GM12878 (cell line): ENCODE data around the gene KLRK1.
"Not testable (repeated sequence)": the region's sequence is repeated elsewhere in the genome, so short reads cannot be mapped to it uniquely, and the experiment has no call there.

Experiments used
- CTCF ChIP-seq, 3 experiments: IDR thresholded peaks in 2 of 3; conservative IDR thresholded peaks in 1 of 3; 2 replicates each; pipeline ENCODE4 v1.5.1; 2011; ENCODE audit warnings: low read depth in 3 of 3, low read length in 3 of 3, mild to moderate bottlenecking in 3 of 3, control low read depth in 2 of 3, moderate library complexity in 2 of 3, inconsistent platforms in 1 of 3, mixed read lengths in 1 of 3; ENCODE audit not compliant: control insufficient read depth in 2 of 3, insufficient read depth in 1 of 3; ENCODE audit errors: extremely low read depth in 1 of 3
- EGR1 ChIP-seq, 2 experiments: IDR thresholded peaks; 1 replicate in 1 of 2; 2 replicates in 1 of 2; pipeline ENCODE4 v1.6.1; 2011 to 2012; ENCODE audit warnings: low read depth in 2 of 2, low read length in 2 of 2, borderline replicate concordance in 1 of 2, mild to moderate bottlenecking in 1 of 2, moderate library complexity in 1 of 2
- EP300 ChIP-seq, 2 experiments: fragments of 150-350 bp in 1 of 2; IDR thresholded peaks; 2 replicates each; pipeline ENCODE4 v1.6.1; 2011 to 2012; ENCODE audit warnings: low read depth in 2 of 2, low read length in 2 of 2, borderline replicate concordance in 1 of 2, improper control_type of control experiment in 1 of 2, inconsistent platforms in 1 of 2; ENCODE audit not compliant: control insufficient read depth in 1 of 2
- POLR2A ChIP-seq: IDR thresholded peaks from 2 replicates; pipeline ENCODE4 v1.6.1; 2011; ENCODE audit warnings: low read depth, mild to moderate bottlenecking, low read length
- SMAD1 ChIP-seq: fragments of 450-650 bp; IDR thresholded peaks from 2 replicates; pipeline ENCODE4 v1.6.1; 2018; ENCODE audit warnings: mild to moderate bottlenecking, low read depth; ENCODE audit not compliant: partially characterized antibody
- SMC3 ChIP-seq: IDR thresholded peaks from 2 replicates; pipeline ENCODE4 v1.6.1; 2011; ENCODE audit warnings: low read length, improper control_type of control experiment, borderline replicate concordance
- TAF1 ChIP-seq: IDR thresholded peaks from 2 replicates; pipeline ENCODE4 v1.6.1; 2011; ENCODE audit warnings: mild to moderate bottlenecking, low read depth, low read length, borderline replicate concordance

GRCh38 chr12:10430623-10431022, 40.8 kb upstream of the KLRK1 start:
- not testable (repeated sequence) for TF ChIP-seq CTCF (IDR thresholded peaks at IDR 0.05 in 2 of 3, conservative IDR thresholded peaks at IDR 0.05 in 1 of 3; ENCODE audit: control insufficient read depth in 2 of 3, extremely low read depth in 1 of 3, insufficient read depth in 1 of 3, low read depth in 3 of 3, low read length in 3 of 3); TAF1; SMC3; EP300 (IDR thresholded peaks at IDR 0.05; ENCODE audit: borderline replicate concordance in 1 of 2, control insufficient read depth in 1 of 2, low read depth in 2 of 2, low read length in 2 of 2); EGR1 (IDR thresholded peaks at IDR 0.05; ENCODE audit: borderline replicate concordance in 1 of 2, low read depth in 2 of 2, low read length in 2 of 2); SMAD1; POLR2A
